H4 (cell line): ENCODE results near the gene CEP85L. TPM values are rescaled to one million over a fixed set of nuclear protein-coding genes. Genes with fewer than 3 reads are reported as not detected.

ENCODE experiments used
- total RNA-seq: library from RNA; depleted of rRNA; stranded (reverse); fragments of >200 nt; shearing (Covaris generic); gene quantifications from 2 replicates; pipeline ENCODE4 v1.2.3, GENCODE V29; 2014; rRNA removed

Gene CEP85L
- total RNA-seq, 1 experiment from 2014 or later = 1.8 TPM

Other genes starting within 250 kb of the CEP85L start
- 0.60 TPM in 1 of 2 replicates, not detected in the other for gene PLN, start 103.3 kb downstream of the CEP85L start, total RNA-seq
- gene ASF1A, start 242.6 kb upstream of the CEP85L start, total RNA-seq = 36.7 and 46.3 TPM in 2 replicates